HG03571 (cell line): Measurements from ENCODE around the gene BATF.

ENCODE experiments used
- ATAC-seq: cut with Tn5 transposase; IDR thresholded peaks from one replicate; pipeline ENCODE4 v1.9.1; 2021; ENCODE audit not compliant: unreplicated experiment

Gene BATF

GRCh38 chr14:75591987-75592575 is 69.8 kb downstream of the BATF start:
- no peak for ATAC-seq

DNA sequence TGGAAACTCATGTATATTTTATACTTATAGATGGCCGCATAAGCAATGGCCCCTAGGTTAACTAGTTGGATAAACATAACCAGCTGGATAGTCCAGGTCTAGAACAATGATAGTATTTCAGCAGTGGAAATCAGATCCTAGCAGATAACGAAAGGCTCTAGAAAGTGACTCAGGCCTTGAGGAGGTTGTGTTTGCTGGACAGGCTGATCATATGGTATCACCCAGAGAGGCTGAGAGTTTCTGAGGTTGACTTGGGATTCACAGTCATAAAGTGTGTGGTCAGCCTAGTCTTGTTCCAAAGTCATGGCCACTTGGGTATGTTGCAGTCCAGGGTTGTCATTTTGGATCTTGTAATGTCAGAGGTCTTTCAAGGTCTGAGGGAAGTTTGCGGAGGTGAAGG is 73.0 kb downstream of the BATF start:
- no peak for ATAC-seq
